ENCODE results near the gene ACVRL1.

- TF ChIP-seq, protein P1, sequence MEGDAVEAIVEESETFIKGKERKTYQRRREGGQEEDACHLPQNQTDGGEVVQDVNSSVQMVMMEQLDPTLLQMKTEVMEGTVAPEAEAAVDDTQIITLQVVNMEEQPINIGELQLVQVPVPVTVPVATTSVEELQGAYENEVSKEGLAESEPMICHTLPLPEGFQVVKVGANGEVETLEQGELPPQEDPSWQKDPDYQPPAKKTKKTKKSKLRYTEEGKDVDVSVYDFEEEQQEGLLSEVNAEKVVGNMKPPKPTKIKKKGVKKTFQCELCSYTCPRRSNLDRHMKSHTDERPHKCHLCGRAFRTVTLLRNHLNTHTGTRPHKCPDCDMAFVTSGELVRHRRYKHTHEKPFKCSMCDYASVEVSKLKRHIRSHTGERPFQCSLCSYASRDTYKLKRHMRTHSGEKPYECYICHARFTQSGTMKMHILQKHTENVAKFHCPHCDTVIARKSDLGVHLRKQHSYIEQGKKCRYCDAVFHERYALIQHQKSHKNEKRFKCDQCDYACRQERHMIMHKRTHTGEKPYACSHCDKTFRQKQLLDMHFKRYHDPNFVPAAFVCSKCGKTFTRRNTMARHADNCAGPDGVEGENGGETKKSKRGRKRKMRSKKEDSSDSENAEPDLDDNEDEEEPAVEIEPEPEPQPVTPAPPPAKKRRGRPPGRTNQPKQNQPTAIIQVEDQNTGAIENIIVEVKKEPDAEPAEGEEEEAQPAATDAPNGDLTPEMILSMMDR (IDR thresholded peaks at IDR 0.05; ENCODE audit: low read depth, low read length, poor library complexity, severe bottlenecking), result no peak
- TF ChIP-seq EZH2phosphoT487 (IDR thresholded peaks at IDR 0.05; ENCODE audit: borderline replicate concordance, low read length), result no peak
Measured at GRCh38 chr12:51961834-51962233, 54.5 kb downstream of the ACVRL1 start.
